HG02981 (cell line): ENCODE results near the gene RGS19.
"Not testable (repeated sequence)": the region's sequence is repeated elsewhere in the genome, so short reads cannot be mapped to it uniquely, and the experiment has no call there.

Experiments used
- ATAC-seq: cut with Tn5 transposase; IDR thresholded peaks from one replicate; pipeline ENCODE4 v1.9.1; 2021; ENCODE audit warnings: mild to moderate bottlenecking, moderate library complexity; ENCODE audit not compliant: unreplicated experiment

Gene RGS19, protein sequence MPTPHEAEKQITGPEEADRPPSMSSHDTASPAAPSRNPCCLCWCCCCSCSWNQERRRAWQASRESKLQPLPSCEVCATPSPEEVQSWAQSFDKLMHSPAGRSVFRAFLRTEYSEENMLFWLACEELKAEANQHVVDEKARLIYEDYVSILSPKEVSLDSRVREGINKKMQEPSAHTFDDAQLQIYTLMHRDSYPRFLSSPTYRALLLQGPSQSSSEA

DNA sequence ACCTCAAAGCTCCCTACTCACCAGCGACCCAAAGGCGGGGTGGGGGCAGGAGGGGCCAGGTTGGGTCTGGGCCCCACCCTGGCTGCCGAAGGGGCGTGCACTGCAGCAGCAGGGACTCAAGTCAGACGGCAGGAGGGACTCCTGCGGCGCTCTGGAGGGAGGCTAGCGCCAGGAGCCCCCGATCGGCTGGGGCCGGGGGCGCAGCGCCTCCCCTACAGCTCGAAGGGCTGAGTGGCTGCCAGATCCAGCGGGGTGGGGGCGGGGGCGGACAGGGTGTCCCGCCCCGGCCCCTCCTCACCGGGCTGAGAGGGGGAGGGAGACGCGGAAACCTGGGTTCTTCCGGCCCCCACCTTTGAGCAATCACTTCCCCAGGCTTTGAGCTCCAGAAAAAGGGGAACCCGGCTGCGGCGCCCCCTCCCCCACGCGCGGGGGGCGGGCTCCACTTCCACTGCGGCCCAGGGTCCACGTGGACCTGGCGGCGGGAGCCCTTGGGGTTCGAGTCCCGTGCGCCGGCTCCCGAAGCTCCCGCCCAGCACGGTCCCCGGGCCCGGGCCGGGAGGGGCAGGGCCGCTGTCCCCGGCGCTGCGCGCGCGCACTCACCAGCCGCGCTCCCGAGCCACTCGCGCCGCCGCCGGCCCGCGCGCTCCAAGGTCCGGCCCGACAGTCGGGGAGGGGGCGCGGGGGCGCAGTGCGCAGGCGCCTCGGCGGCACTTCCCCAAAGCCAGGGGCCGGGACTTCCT is at the start of gene RGS19:
TSS of gene RGS19 (minus strand) at position 246 of the 740 bp plus-strand sequence. CDS start 2,632 bp downstream, outside the sequence.
- peak; percentile 40 for ATAC-seq

DNA sequence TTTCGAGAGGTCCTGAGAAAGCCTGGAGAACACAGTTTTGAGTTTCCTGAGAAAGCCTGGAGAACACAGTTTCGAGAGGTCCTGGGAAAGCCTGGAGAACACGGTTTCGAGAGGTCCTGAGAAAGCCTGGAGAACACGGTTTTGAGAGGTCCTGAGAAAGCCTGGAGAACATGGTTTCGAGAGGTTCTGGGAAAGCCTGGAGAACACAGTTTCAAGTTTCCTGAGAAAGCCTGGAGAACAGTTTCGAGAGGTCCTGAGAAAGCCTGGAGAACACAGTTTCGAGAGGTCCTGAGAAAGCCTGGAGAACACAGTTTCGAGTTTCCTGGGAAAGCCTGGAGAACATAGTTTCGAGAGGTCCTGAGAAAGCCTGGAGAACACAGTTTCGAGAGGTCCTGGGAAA is 44.2 kb upstream of the RGS19 start:
- not testable (repeated sequence) for ATAC-seq

DNA sequence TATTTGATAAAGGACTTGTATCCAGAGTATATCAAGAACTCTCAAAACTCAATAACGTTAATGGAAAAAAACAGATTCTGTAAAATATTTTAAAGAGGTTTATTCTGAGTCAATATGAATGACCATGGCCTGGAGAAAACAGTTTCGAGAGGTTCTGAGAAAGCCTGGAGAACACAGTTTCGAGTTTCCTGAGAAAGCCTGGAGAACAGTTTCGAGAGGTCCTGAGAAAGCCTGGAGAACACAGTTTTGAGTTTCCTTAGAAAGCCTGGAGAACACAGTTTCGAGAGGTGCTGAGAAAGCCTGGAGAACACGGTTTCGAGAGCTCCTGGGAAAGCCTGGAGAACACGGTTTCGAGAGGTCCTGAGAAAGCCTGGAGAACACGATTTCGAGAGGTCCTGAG is 43.6 kb upstream of the RGS19 start:
- not testable (repeated sequence) for ATAC-seq

DNA sequence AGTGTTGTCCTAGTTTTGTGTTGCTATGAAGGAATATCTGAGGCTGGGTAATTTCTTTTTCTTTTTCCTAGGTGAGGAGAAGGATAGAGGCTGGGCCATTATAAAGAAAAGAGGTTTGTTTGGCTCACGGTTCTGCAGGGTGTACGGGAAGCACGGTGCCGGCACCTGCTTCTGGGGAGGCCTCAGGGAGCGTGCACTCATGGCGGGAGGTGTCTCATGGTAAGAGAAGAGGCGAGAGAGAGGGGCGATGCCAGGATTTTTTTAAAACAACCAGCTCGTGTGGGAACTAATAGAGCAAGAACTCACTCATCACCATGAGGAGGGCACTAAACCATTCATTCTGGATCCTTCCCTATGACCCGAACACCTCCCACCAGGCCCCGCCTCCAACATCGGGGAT is 42.3 kb upstream of the RGS19 start:
- no peak for ATAC-seq

DNA sequence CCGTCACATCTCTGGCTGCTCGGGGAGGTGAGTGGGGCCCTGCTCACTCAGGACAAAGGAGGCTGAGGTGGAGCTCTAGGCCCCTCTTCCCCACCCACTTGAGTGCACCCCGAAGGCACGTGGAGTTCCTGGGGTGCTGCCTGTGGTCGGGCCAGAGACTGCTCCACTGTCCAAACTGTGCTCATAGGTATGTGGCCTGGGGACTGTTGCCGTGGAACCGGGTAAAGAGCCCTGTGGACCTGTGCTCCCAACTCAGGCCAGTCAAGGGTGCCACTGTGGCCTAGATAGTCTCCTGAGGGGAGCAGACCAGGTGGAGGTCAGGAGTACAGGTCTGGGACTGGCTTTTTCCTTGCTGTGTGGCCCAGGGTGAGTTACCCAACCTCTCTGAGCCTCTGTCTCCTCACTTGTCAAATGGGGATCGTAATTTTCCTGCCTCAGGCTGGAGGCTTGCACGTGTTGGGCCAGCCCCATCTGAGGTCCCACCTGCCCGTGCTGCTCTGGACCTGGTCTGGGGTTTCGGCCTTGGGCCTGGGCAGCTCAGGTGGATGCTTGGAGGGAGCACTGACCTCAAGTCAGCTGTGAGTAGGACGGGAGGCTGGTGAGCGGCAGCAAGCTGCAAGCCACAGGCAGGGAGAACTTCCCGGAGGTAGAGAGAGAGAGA is 40.5 kb upstream of the RGS19 start:
- ATAC-seq = no peak

DNA sequence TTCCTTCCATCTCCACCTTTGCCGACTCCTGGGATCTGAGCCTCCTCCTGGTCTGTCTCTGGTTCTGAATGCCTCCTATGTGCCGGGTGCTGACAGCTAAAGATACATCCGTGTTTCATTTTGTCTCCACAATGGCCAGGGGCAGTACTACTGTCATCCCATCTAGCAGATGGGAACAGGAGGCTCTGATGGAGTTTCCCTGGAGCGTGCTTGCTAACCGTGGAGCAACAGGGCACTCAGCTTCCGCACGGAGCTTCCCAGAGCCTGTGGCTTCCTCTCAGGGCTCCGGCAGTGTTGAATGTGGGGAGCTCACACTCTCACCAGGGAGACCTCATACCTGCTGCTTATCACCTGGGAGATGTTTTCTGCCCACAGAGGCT is 40.0 kb upstream of the RGS19 start:
- ATAC-seq = no peak

DNA sequence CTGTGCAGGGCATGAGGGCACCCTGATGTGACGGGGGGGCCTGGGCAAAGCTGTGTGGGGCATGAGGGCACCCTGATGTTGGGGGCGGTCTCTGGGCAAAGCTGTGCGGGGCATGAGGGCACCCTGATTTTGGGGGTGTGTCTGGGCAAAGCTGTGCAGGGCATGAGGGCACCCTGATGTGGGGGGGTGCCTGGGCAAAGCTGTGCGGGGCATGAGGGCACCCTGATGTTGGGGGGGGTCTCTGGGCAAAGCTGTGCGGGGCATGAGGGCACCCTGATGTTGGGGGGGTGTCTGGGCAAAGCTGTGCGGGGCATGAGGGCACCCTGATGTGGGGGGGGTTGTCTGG is 38.1 kb upstream of the RGS19 start:
- ATAC-seq = not testable (repeated sequence)

DNA sequence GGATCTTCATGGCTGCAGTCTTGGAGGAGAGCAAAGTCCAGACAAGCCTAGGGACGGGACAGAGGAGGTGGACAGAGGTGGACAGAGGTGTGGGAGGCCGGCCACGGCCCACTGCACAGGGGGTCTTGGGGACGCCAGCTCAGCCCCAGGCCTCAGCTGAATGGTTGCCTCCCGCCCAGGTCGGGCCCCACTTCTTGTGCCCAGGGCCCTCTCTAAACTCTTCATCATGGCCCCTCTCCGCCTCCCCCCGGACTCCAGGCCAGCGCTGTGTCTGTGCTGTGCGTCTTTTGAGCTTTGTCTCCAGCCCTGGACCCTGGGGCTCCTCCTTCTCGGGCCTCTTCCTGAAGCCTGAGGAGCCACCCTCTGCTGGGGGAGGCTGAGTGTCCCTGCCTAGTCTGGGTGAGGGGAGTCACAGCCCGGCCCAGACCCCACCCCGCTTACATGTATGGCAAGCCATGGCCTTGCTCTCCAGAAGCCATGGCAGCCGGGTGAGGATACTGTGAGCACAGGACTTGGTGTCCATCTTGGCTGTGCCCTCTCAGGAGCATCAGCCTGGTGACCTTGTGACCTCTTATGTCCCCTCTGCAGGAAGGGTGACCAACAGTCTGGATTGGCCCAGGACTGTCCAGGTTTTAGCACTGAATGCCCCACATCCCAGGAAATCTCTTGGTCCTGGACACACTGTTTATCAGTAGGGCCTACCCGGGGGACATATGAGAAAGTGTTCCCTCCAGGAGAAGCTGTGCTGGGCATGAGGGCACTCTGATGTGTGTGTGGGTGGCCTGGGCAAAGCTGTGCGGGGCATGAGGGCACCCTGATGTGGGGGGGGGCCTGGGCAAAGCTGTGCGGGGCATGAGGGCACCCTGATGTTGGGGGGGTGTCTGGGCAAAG is 37.5 kb upstream of the RGS19 start:
- no peak for ATAC-seq

DNA sequence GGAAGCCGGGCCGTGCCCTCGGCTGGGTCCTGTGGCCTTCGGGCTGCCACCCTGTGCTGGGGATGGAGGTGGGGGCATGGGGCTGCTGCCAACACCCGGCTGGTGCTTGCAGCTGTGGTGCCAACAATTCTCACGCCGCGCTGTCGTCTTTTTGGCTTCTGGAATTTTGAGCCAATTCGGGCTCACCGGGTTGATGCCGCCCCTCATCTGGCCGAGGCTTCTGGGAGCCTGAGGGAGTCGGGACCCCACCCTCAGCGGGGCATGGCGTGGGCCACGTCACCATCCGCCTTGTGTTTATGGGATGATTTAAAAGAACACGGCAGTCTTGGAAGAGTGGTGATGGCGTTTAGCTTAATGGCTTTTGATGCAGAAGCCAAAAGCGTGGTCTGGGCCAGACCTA is 36.7 kb upstream of the RGS19 start:
- no peak for ATAC-seq

DNA sequence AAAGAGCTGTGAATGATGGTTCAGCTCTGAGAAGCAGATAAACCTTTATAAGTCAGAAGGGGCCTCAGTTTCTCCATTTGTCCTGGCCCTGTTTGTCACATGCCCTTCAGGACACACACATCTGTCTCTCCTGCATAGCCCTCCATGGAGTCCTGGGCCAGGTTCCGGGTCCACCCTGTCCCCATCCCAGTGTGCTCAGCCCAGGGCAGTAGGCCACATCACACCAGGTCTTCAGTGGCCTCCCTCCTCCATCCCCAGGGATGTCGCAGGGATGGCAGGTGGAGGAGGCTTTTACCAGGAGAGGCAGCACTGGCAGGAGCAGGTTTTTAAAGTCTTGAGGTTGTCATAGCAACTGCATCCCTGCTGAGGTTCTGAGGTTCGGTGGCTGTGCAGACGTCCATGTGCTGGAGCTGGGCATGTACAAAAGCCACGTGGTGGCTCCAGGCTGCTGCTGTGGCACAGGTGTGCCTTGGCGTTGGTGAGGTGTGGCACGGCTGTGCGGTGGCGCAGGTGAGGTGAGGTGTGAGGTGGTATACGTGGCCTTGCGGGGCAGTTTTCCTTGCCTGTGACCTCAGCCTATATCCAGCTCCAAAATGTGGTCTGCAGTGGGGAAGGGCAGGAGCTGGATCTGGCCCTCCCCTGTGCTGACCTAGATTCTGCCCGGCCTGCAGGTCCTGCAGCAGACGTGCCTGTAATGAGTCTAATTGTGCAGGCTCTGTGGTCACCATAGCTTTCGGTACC is 36.0 kb upstream of the RGS19 start:
- no peak for ATAC-seq

DNA sequence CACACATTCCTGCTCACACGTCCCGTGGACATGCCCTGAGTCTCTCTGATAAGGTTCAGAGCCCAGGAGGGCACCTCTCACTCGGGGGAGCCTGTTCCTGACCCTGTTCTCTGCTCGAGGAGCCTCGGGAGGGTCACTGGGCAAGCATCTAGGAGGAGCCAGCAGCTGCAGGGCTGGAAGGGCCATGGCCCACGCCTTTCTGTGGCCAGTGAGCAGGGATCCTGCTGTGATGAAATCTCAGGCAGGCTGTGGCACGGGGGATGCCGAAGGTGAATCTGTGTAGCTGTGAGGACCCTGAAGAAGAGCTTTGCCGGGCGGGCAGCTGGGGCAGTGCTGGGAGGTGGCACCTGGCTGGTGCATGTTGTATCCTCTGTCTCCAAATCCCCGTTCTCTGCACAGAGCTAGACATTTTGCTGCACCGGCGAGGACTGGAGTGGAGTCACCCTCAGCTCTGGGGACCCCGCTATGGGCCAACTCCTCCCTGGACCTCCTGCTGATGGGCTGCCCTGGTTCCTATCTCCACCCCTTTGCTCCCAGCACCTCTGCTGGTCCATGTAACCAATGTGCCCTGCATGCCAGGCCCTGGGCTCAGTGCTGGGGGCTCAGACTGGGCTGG is 35.1 kb upstream of the RGS19 start:
- ATAC-seq = no peak

DNA sequence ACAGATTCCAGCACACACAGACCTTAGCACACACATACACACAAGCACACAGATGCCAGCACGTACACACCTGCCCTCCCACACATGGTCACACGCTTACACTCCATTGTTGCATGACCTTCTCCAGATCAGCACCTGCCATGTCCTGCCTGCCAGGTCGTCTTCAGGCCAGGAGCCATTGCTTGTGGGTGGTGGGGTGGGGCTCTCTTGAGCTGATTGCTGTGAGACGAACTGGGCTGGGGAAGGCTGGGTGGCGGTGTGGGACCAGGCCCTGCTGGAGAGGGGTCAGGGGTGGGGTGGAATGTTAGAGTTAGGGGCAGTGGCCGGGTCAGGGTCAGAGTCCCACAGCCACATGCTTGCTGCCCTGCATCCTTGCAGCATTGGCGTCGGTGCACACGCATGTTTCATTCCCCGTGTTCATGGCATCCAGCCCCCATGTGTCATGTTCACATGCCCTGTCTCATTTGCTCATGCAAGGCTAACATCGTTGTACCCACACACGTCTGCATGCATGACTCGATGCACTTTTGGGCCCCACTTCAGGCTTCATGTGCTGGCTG is 34.6 kb upstream of the RGS19 start:
- no peak for ATAC-seq

DNA sequence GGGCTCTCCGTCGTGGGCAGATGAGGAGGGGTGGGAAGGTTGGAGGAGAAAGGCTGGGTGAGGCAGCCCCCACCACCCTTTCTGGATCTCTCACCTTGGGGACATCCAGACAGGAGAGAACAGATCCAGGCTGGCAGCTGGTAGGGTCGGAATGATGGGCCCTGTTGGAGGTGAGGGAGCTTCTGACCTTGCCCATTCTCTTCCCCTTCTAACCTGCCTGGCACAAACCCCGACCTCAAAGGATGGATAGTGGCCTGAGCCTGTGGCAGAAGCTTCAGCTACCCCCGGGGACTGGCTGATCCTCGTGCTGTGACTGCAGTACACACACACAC is 34.1 kb upstream of the RGS19 start:
- ATAC-seq = no peak

DNA sequence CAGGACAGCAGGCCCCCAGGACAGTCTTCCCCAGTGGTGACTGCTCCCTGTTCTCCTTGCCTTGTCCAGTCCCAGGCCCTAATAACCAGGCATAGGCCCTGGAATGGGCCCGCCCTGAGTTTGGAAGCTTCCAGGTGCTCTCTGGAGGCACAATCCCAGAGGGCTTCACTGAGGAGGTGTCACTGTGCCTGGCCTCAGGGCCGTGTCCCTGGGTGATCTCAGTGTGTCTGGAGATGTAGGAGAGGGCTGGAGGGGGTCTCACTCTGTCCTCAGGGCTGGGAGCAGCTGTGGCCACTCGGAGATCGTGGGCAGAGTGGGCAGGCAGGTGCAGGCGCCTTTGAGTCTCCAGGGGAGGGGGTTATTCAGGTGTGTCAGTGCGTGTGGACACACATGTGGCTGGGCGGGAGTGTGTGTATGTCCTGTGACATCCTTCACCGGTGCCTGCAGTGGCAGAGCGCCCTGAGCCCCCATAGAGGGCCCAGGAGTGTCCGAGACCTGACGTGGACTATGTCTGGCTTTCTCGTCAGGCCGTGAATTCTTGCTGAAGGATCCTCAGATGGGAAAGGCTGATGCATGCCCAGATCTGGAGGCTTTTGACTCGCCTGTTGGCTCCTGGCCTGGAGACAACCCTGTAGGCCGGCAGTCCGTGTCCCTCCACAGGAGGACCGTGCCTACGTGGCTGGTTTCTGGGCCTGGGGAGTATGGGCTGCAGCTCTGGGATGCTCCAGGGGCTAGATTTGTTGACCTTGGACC is 33.5 kb upstream of the RGS19 start:
- ATAC-seq = no peak

DNA sequence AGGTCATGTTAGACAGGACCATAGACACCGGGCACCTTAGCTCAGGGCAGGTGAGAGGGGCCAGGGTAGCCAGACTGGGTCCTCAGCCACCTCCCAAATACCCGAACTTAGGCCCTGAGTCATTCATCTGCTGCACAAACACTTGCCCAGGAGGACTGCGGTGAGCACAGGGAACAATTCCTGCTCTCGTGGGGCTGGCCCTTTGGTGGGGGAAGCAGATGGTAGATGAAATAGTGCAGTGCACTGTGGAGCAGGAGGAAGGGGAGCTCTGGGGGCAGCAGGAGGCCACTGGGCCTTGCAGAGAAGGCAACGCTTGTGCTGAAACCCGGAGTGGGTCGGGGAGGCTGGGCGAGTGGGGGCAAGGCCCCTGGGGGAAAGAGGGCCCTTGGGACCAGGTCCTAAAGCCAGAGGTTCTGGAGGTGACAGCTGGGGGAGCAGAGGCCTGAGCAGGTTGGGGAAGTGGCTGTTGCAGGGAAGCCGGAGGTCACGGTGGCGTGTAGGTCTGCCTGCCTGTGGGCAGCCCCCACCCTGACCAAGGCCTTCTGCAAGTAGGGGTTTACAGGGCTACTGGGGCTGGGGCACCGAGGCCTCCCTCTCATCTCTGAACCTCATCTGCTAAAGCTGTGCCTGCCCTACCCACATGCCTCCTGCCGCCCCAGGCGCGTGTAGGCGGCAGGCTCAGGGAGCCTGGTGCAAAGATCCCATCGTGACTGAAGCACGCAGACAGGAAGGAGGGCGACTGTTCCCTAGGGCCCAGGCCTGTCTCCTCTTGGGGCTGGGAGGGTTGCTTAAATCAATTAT is 32.7 kb upstream of the RGS19 start:
- no peak for ATAC-seq

DNA sequence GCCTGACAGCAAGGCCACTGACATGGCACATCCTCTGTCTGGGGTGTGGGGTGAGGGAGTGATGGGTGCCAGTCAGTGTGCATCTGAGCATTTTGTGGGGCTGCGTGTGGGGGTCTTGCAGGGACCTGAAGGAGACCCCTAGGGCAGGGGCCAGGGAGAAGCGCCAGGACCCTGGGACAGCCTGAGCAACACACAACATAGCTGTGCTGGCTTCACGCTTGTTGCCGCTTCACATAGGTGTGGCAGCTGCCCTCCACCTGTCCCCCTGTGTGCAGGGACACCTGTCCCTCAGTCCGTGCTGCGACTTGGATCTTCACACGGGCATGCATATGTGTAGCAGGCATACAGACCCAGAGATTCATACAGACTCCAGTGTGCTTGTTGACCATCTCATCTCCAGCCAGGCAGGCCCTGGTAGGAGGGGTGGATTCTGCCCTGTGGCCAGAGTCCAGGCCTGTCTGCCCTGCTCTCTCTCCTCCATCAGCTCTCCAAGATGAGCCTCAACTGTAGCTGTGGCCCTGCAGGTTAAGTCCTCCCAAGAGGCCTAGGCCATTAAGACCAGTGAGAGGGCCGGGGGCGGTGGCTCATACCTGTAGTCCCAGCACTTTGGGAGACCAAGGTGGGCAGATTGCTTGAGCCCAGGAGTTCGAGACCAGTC is 31.2 kb upstream of the RGS19 start:
- no peak for ATAC-seq

DNA sequence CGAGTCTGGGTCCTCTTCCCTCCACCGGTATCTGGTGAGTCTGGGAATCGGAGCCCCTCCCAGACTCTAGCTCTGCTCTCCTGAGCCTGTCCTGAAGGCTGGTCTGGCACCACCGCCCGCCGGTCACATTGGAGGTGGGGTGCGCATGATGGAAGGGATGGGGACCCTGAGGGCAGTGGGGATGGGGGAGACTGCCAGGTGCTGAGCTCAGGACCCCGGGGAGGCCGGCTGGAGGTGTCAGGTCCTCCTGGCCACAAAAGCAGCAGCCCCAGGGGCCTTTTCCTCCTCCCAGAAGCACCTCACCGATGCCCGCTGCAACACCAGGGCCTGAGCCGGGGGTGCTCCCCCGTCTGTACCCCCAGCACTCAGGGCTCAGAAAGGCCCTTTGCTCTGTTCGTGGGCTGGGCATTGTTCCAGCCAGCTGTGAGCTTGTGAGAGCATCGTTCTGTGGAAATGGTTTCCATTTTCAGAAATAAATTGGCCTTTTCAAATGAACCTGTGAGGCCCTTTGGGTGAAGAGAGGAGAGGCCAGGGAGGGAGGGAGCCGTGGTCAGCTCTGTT is 30.6 kb upstream of the RGS19 start:
- ATAC-seq = no peak
